Measurements from ENCODE around the gene PPP1R3C.

- TF ChIP-seq POLR2A (IDR thresholded peaks at IDR 0.05), result no peak
- no peak for TF ChIP-seq CTCF (IDR thresholded peaks at IDR 0.05)
- no peak for TF ChIP-seq POLR2AphosphoS5 (IDR thresholded peaks at IDR 0.05)
- no peak for TF ChIP-seq EP300 (IDR thresholded peaks at IDR 0.05; ENCODE audit: low read depth)
These were observed 44.9 kb downstream of the PPP1R3C start for GRCh38 chr10:91587710-91588638.
